SH-SY5Y (cell line): ENCODE data around the gene DHFR.

ENCODE experiments used
- GATA2 ChIP-seq: IDR thresholded peaks from 2 replicates; pipeline ENCODE4 v1.6.1; 2011; ENCODE audit warnings: mild to moderate bottlenecking, low read depth, low read length
- GATA3 ChIP-seq: IDR thresholded peaks from 2 replicates; pipeline ENCODE4 v1.6.1; 2011; ENCODE audit warnings: low read depth, mild to moderate bottlenecking, low read length, moderate library complexity

DHFR gene

GRCh38 chr5:80631278-80632259 is 23.2 kb downstream of the DHFR start:
- TF ChIP-seq GATA2 = no peak
- TF ChIP-seq GATA3 = no peak

GRCh38 chr5:80629281-80629680 is 25.5 kb downstream of the DHFR start:
- TF ChIP-seq GATA2 (no peak), GATA3 (no peak)

- TF ChIP-seq GATA3 = no peak
- no peak for TF ChIP-seq GATA2
These were observed 29.6 kb downstream of the DHFR start for GRCh38 chr5:80625230-80625629.

GRCh38 chr5:80623999-80624398 is 30.8 kb downstream of the DHFR start:
- TF ChIP-seq GATA3 (no peak), GATA2 (no peak)

GRCh38 chr5:80622756-80623155 is 32.0 kb downstream of the DHFR start:
- TF ChIP-seq GATA3 = no peak
- TF ChIP-seq GATA2 = no peak

GRCh38 chr5:80620211-80620610 is 34.6 kb downstream of the DHFR start:
- TF ChIP-seq GATA2 (no peak), GATA3 (no peak)

GRCh38 chr5:80619086-80619485 is 35.7 kb downstream of the DHFR start:
- no peak for TF ChIP-seq GATA2
- TF ChIP-seq GATA3 = no peak

GRCh38 chr5:80618438-80618837 is 36.3 kb downstream of the DHFR start:
- TF ChIP-seq GATA2 (no peak), GATA3 (no peak)

GRCh38 chr5:80615266-80615914 is 39.4 kb downstream of the DHFR start:
- TF ChIP-seq GATA3 (no peak), GATA2 (no peak)

GRCh38 chr5:80609692-80610091 is 45.1 kb downstream of the DHFR start:
- no peak for TF ChIP-seq GATA3
- no peak for TF ChIP-seq GATA2

GRCh38 chr5:80608731-80609130 is 46.1 kb downstream of the DHFR start:
- TF ChIP-seq GATA3 = no peak
- TF ChIP-seq GATA2 = no peak

- TF ChIP-seq GATA3 (no peak), GATA2 (no peak)
These were observed 47.0 kb downstream of the DHFR start for GRCh38 chr5:80607832-80608231.

GRCh38 chr5:80607343-80607742 is 47.4 kb downstream of the DHFR start:
- TF ChIP-seq GATA2 = no peak
- TF ChIP-seq GATA3 = no peak

- TF ChIP-seq GATA2 = no peak
- no peak for TF ChIP-seq GATA3
These were observed 53.7 kb downstream of the DHFR start for GRCh38 chr5:80600943-80601693.
